Measurements from ENCODE around the gene IGSF11.
"Not testable (repeated sequence)": the region's sequence is repeated elsewhere in the genome, so short reads cannot be mapped to it uniquely, and the experiment has no call there.

Gene IGSF11

DNA sequence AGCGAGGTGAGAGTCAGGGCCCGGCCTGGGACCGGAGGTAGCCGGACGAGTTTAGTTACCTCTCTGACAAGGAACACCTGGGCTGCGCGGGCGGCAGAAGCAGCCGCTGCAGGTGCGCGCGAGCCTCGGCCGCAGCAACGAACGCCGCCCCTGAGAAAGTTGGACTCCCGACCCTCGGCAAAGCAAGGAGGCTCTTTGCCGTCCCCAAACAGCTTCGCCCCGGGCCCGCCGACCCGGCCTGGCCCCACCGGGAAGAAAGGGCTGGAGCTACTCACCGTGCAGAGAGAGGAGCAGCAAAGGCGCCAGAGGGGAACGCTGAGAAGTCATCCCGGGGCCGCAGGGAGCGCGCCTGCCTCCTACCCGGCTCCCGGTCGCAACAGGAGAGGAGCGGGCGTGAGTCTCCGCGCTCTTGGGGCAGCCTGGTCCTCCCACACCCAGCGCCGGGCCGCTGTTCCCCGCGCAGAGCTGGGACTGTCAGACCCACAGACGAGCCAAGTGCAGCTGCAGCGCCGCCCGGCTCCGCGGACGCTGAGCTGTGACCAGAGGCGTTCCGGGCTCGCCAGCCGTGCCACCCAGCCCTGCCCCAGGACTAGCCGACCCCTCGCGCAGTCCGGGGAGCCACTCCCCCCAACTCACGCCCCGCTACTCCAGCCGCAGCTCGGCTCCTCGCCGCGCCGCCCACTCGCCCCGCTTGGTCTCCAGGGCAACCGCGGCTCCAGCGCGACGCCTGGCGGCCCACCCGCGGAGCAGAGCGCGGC is at the start of gene IGSF11:
TSS of gene IGSF11 (minus strand) at position 591 of the 758 bp plus-strand sequence. CDS start at position 327, 264 bp downstream.
- H3K4me3 ChIP-seq (ENCODE audit: low read depth, low read length) = peak within 1 kb of the TSS; percentile 64

DNA sequence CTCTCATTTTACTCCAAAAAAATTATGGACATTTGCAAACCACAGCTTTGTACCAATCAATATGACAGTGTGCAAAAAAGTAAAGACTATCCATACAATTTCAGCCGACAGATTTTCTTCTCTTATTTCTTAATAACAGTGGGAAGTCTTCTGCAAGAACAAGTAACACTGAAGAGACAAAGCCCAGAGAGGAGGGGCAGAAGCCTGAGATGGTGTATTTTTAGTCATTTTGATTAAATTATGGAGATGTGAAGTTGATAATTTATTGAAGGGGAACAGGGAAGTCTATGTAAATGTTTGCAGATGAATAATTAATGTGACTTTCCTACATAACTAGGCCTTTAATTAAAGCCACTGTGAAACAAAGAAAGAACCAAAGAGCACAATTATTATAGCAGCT is 45.7 kb upstream of the IGSF11 start:
- no peak overlapping the region for H3K4me3 ChIP-seq (ENCODE audit: low read depth, low read length)

DNA sequence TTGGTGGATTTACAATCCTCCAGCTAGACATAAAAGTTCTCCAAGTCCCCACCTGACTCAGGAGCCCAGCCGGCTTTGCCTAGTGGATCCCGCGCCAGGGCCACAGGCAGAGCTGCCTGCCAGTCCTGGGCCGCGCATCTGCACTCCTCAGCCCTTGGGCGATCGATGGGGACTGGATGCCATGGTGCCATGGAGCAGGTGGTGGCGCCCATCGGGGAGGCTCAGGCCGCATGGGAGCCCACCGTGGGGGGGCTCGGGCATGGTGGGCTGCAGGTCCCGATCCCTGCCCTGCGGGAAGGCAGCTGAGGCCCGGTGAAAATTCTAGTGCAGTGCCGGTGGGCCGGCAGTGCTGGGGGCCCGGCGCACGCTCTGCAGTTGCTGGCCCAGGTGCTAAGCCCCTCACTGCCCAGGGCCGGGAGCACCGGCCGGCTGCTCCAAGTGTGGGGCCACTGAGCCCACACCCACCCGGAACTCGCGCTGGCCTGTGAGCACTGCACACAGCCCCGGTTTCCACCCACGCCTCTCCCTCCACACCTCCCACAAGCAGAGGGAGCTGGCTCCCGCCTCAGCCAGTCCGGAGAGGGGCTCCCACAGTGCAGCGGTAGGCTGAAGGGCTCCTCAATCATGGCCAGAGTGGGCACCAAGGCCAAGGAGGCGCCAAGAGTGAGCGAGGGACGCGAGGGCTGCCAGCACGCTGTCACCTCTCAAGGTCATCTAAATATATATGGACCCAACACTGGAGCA is 38.8 kb upstream of the IGSF11 start:
- no peak overlapping the region for H3K4me3 ChIP-seq (ENCODE audit: low read depth, low read length)

DNA sequence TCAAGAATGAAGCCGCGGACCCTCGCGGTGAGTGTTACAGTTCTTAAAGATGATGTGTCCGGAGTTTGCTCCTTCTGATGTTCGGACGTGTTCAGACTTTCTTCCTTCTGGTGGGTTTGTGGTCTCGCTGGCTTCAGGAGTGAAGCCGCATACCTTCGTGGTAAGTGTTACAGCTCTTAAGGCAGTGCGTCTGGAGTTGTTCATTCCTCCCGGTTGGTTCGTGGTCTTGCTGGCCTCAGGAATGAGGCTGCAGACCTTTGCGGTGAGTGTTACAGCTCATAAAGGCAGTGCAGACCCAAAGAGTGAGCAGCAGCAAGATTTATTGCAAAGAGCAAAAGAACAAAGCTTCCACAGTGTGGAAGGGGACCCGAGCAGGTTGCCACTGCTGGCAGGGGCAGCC is 37.8 kb upstream of the IGSF11 start:
- not testable (repeated sequence) for H3K4me3 ChIP-seq (ENCODE audit: low read depth, low read length)

GRCh38 chr3:119069725-119070124 is 35.1 kb upstream of the IGSF11 start:
- no peak overlapping the region for H3K4me3 ChIP-seq (ENCODE audit: low read depth, low read length)

DNA sequence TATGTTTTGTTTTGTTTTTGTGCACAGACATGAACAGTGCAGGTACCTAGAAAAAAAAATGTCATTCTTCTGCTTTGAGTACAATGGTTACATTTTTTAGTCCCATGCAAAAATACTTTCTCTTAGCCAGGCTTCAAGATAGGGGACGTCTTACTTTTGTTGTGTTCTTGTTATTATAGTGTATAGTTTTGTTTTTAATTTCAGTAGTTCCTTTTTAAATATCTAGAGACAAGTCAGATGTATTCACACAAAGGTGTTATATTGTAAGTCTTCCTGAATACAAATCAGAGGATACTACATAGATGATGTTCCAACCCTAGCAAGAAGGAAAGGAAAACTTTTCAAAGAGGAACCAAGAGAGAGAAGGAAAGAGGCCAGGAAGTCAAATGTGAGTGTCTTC is 28.8 kb upstream of the IGSF11 start:
- H3K4me3 ChIP-seq (ENCODE audit: low read depth, low read length) = no peak overlapping the region

- no peak overlapping the region for H3K4me3 ChIP-seq (ENCODE audit: low read depth, low read length)
Measured at GRCh38 chr3:119062892-119063291, 28.2 kb upstream of the IGSF11 start.

GRCh38 chr3:119044593-119044992 is 9.9 kb upstream of the IGSF11 start:
- no peak overlapping the region for H3K4me3 ChIP-seq (ENCODE audit: low read depth, low read length)

DNA sequence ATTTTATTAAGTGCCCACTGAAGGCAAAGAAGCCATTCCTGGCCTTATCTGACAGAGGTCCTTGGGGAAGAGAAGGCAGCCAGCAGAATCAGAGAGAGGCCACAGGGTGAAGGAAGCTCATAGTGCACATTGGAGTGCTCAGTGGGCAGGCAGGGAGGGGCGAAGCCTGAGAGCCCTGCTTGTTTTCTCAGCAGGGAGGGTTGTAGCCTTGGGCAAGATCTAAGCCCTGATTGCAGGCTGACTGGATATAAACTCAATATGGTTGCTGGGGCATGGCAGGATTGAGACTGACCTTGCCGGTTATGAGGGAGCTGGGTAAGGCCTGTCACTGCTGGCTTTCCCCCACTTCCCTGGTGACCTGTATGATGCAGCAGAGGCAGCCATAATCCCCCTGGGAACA is 7.5 kb upstream of the IGSF11 start:
- H3K4me3 ChIP-seq (ENCODE audit: low read depth, low read length) = no peak overlapping the region

DNA sequence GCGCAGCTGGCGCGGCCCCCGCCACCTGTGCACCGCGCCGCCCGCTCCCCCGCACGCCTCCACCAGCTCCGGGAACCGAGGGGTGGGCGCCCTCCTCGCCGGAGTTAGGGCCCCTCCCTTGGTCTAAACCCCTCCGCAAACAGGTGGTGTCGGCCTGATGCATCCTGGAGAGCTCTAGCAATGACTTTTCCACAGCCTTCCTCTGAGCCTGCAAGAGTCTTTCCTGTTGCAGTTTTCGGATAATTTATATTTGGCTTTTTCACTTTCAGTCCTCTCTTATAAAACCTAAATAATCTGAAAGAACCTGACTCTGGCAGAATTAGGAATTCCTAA is 334 bp upstream of the IGSF11 start:
- peak overlapping the region; percentile 64 for H3K4me3 ChIP-seq (ENCODE audit: low read depth, low read length)

DNA sequence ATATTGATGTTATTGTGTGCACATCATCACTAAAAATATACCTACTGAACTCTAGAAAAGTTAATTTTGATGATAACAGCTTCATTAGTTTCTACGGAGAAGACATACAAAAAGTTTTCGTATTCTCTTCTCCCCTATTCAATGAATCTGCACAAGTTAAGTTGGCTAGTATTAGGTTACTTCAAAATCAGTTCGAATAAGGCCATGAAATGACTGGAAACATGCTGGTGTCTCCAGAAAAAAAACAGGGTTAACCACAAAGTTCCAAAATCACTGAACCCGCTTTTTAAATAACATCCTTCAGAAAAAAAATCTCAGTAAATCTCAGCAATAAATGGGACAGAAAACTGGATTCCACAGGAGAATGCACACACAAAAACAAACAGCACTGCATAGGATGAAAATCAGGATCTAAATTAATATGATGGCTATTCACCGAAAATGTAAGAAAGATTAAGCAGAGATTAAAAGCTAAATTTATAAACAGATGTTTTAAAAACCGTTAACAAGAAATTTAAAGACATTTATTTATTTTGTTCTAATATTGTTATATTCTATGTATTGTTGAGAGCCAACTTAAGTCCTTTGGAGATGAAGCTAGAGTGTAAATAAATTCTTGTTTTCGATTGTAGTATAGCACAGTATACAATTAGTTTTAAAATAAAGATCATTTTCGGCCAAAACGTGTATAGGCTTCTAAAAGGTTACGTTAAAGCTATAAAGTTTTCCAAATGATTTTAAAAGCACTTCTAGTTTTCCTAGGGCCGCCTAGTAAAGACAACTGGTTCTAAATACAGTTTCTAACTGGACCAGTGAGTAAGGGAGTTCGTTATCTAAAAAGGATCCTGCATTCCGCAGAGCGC is 1.0 kb downstream of the IGSF11 start:
- H3K4me3 ChIP-seq (ENCODE audit: low read depth, low read length) = peak overlapping the region; percentile 64

- H3K4me3 ChIP-seq (ENCODE audit: low read depth, low read length) = no peak overlapping the region
Measured at GRCh38 chr3:119025171-119025795, 9.4 kb downstream of the IGSF11 start.

DNA sequence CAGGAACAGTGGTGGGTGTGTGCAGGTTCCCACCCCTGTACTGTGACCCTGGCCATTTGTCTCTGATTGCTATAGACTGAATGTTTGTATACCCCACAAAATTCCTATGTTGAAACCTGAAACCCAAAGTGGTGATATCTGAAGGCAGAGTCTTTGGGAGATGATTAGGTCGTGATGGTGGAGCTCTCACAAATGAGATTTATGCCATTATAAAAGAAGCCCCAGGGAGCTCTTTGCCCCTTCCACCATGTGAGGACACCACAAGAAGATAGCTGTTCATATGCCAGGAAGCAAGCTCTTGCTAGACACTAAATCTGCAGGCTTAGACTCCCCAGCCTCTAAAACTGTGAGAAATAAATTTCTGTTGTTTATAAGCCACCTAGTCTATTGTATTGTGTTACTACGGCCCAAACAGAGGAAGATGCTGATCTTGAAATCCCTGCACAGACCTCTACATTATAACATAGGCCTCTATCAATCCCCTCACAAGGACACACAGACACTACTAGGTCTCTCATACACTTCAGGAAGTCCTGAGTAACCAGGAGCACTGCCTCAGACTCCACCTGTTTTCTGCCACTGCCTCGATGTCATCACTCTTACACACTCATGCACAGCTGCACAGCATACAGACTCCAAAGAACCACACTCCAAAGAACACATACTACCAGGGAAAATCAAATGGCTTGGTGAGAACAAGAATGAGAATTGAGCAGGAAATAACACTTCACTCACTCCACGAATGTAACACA is 14.7 kb downstream of the IGSF11 start:
- H3K4me3 ChIP-seq (ENCODE audit: low read depth, low read length) = no peak overlapping the region

DNA sequence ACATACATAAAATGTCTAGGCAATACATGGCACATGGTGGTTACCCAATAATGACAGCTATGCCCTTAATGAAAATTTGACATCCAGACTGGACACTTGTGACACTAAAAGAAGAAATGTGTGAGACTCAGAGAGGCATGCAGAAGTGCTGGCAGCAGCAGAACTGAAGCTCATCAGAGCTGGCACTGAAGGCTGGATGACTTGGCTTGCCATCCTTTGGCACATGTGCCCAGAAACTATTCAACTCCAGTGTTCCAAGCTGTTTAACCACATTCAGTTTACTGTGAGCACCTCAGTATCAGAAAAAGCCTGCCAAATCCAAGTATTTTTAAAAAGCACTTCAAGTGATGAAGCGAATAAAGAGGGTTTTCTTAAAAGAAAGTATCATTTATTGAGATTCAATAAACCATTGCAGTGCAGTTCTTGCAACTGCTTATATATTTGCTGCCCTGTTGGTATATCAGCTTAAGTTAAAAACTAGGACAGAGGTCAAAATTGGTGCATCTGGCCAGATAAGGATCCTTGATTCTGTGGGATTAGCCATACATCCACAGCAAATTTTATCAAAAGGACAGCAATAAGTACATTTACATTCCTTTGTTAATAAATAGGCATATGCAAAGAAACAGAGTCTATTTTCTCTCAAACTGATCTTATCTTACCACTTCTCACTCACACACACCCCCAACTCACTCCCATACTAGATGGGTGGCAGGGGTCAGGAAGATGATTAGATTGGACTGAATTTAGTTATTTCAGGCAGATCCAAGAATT is 15.8 kb downstream of the IGSF11 start:
- no peak overlapping the region for H3K4me3 ChIP-seq (ENCODE audit: low read depth, low read length)

DNA sequence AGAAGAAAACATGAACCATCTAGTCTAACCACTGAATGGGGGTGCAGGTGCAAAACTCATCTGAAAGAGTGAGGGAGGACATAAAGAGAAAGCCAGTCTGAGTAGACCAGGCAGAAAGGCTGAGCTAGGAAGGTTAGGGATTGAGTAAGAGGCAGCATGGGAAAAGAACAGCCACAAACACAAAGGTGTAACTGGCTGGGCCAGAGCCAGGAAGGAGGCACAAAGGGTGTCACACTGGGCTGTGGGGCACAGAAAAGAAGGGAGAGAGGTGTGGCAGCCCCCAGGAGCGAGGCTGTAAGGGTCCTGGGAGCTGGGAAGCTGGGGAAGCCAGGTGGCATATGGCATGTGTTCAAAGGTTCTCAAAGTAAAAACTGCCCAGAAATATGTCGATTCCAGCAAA is 18.7 kb downstream of the IGSF11 start:
- no peak overlapping the region for H3K4me3 ChIP-seq (ENCODE audit: low read depth, low read length)

DNA sequence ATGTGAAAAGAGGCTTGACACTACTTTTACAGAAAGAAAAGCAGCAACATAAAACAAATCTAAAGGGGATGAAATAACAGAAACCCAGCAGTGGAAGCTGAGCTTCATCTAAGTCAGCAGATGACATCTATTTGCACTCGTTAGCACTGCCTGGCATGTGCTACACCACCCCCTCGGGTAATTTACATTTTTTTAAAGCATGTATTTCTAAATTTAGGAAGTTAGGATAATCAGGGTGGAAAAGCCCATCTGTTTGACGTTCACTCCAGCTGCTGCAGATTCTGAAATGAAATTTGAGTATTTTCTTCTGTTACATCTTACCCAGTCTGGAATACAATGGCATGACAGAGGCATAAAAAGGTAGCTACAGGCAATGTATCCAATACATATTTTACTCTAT is 20.7 kb downstream of the IGSF11 start:
- no peak overlapping the region for H3K4me3 ChIP-seq (ENCODE audit: low read depth, low read length)

DNA sequence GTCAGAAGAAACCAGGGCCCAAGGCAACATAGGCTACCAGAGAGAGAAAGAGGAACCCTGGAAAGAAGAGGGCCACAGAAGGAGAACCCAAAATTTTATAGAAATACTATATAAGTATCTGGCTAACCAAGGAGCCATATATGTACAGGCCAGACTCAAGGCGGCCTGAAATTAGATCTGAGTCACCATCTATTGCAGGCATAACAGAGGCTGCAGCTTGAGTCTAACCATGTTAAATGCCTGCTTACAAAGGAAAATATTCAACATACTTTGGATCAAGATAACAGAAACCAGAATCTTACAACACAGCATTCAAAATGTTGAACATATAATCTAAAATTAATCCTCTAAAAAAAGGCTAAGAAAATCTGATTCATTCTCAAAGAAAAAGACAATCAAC is 23.1 kb downstream of the IGSF11 start:
- H3K4me3 ChIP-seq (ENCODE audit: low read depth, low read length) = no peak overlapping the region

GRCh38 chr3:118997190-118997589 is 37.5 kb downstream of the IGSF11 start:
- no peak overlapping the region for H3K4me3 ChIP-seq (ENCODE audit: low read depth, low read length)

- no peak overlapping the region for H3K4me3 ChIP-seq (ENCODE audit: low read depth, low read length)
Measured at GRCh38 chr3:118991775-118992174, 42.9 kb downstream of the IGSF11 start.

Data from iPS-11a (cell line).